ENCODE results near the gene LRBA. TPM values are rescaled to one million over a fixed set of nuclear protein-coding genes. Genes with fewer than 3 reads are reported as not detected.
"Not testable (repeated sequence)": the region's sequence is repeated elsewhere in the genome, so short reads cannot be mapped to it uniquely, and the experiment has no call there.

Gene LRBA
- polyA plus RNA-seq, 2 of the 4 experiments (the other 2 are of a cell fraction), result 10.7 to 25.1 TPM

DNA sequence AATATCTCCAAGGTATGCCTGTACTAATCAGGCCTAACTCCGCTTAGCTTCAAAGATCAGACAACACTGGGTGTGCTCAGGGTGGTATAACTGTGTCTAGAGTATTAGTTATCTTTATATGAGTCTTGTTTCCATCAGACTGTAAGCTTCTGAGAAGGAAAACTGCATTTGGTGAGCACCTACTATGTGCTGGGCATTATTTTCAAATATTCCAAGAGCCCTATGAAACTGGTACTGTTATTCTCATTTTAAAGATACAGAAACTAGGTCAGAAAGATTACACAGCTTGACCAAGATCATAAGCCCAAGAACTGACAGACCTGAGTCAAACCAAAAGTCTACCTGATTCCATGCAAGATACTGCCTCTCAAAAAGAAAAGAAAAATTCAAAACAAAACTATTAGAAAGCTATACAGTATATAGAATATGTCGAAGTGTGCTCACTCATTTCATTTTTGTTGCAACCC, 44.4 kb downstream of the LRBA start:
- Histone ChIP-seq H3K4me1 (no peaks in the 10 kb centered on the region), H3K27ac (no peak overlapping the region), H3K4me2 (no peak overlapping the region), H3K9me3 (no peaks in the 10 kb centered on the region), H3K4me3 (no peak overlapping the region)
- TF ChIP-seq, protein P1, sequence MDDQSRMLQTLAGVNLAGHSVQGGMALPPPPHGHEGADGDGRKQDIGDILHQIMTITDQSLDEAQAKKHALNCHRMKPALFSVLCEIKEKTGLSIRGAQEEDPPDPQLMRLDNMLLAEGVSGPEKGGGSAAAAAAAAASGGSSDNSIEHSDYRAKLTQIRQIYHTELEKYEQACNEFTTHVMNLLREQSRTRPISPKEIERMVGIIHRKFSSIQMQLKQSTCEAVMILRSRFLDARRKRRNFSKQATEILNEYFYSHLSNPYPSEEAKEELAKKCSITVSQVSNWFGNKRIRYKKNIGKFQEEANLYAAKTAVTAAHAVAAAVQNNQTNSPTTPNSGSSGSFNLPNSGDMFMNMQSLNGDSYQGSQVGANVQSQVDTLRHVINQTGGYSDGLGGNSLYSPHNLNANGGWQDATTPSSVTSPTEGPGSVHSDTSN (IDR thresholded peaks at IDR 0.05), result no peak
- TF ChIP-seq, protein P2, sequence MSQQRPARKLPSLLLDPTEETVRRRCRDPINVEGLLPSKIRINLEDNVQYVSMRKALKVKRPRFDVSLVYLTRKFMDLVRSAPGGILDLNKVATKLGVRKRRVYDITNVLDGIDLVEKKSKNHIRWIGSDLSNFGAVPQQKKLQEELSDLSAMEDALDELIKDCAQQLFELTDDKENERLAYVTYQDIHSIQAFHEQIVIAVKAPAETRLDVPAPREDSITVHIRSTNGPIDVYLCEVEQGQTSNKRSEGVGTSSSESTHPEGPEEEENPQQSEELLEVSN (IDR thresholded peaks at IDR 0.05; ENCODE audit: borderline replicate concordance, low read depth), result no peak
- TF ChIP-seq, protein P3, sequence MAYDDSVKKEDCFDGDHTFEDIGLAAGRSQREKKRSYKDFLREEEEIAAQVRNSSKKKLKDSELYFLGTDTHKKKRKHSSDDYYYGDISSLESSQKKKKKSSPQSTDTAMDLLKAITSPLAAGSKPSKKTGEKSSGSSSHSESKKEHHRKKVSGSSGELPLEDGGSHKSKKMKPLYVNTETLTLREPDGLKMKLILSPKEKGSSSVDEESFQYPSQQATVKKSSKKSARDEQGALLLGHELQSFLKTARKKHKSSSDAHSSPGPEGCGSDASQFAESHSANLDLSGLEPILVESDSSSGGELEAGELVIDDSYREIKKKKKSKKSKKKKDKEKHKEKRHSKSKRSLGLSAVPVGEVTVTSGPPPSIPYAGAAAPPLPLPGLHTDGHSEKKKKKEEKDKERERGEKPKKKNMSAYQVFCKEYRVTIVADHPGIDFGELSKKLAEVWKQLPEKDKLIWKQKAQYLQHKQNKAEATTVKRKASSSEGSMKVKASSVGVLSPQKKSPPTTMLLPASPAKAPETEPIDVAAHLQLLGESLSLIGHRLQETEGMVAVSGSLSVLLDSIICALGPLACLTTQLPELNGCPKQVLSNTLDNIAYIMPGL (CRISPR knock-in tag; IDR thresholded peaks at IDR 0.05; ENCODE audit: borderline replicate concordance), result no peak
- 87% methylated on average over 2 of the region's 2 CpGs for WGBS (ENCODE audit: missing lambda C conversion rate)
- CTCF ChIA-PET, result no interaction called here
- FAIRE-seq (no peak), ATAC-seq (no peak), DNase-seq (ENCODE audit: low read depth in 1 of 2, low spot score in 1 of 2) (no peak)
- POLR2A ChIA-PET, result no interaction called here

DNA sequence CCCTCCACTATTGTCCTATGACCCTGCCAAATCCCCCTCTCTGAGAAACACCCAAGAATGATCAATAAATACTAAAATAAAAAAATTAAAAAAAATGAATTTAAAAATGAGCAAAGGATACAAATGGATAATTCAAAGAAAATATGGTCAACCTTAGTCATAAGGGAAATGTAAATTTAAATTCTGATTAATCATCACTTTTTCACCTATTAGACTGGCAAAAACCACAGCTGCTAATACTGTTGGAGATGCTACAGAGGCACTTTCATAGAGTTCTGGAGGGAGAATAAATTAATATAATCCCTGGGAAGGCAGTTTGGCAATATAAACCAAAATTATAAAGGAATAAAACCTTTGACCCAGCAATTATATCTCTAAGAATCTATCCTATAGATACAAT, 50.3 kb downstream of the LRBA start:
- peaks cover 5% of the 10 kb centered on the region; the same call in 1 of the 3 replicates for H3K4me1 ChIP-seq
- no peaks in the 10 kb centered on the region for H3K9me3 ChIP-seq
- H3K4me2 ChIP-seq, result peak overlapping the region; percentile 37; the same call in 2 of the 3 replicates
- TF ChIP-seq NR3C1 (IDR thresholded peaks at IDR 0.05) (no peak), MAFK (IDR thresholded peaks at IDR 0.05; ENCODE audit: partially characterized antibody) (peak; percentile 77)
- no peak for ATAC-seq
- H3K4me3 ChIP-seq, result no peak overlapping the region
- CTCF ChIA-PET, result no interaction called here
- H3K27ac ChIP-seq, result no peak overlapping the region
- DNase-seq (ENCODE audit: low read depth in 1 of 2, low spot score in 1 of 2), result no peak
- POLR2A ChIA-PET, result no interaction called here
- no peak for FAIRE-seq

DNA sequence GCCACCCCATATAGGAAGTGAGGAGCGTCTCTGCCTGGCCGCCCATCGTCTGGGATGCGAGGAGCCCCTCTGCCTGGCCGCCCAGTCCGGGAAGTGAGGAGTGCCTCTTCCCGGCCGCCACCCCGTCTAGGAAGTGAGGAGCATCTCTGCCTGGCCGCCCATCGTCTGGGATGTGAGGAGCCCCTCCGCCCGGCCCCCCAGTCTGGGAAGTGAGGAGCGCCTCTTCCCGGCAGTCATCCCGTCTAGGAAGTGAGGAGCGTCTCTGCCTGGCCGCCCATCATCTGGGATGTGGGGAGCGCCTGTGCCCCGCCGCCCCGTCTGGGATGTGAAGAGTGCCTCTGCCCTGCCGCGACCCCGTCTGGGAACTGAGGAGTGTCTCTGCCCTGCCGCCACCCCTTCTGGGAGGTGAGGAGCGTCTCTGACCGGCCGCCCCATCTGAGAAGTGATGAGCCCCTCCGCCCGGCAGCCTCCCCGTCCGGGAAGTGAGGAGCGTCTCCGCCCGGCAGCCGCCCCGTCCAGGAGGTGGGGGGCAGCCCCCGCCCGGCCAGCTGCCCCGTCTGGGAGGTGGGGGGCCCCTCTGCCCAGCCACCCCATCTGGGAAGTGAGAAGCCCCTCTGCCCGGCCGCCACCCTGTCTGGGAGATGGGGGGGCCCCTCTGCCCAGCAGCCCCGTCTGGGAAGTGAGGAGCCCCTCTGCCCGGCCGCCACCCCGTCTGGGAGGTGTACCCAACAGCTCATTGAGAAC, 51.3 kb downstream of the LRBA start:
- POLR2A ChIA-PET; H3K27ac ChIP-seq; H3K4me2 ChIP-seq; FAIRE-seq; DNase-seq (ENCODE audit: low read depth in 1 of 2, low spot score in 1 of 2); H3K4me1 ChIP-seq; ATAC-seq; H3K9me3 ChIP-seq; H3K4me3 ChIP-seq; CTCF ChIA-PET: not testable (repeated sequence)
- WGBS (ENCODE audit: missing lambda C conversion rate), result 86% methylated on average over 5 of the region's 47 CpGs

DNA sequence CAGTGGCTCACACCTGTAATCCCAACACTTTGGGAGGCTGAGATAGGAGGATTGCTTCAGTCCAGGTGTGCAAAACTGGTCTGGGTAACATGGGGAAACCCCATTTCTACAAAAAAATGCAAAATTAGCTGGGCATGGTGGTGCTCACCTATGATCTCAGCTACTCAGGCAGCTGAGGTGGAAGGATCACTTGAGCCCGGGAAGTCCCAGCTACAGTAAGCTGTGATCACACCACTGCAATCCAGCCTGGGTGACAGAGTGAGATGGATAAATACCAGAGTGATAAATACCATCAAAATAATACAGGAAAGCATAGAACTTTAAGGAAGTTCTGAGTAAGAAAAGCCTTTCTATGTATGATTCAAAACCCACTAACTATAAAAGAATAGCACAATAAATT, 52.8 kb downstream of the LRBA start:
- no peak for FAIRE-seq

DNA sequence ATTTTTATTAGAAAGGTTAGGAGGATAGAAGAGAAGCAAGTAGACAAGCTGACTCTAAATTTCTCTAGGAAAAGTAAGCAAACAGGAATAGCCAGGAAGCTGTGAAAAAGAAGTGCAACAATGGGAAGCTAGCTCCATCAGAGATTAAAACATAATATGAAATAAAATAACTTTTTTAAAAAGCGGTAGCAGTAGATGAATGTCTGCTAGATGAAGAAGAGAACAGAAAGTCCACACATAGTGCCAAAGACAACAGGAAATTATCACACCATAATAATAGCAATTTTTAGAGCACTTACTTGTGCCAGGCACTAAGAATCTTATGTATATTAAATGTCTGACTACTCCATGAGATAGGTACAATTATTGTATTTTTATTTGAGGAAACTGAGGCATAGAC, 53.5 kb downstream of the LRBA start:
- WGBS (ENCODE audit: missing lambda C conversion rate), result 94% methylated on average over 1 of the region's 1 CpG
- ChIA-PET CTCF (no interaction called here), POLR2A (no interaction called here)
- DNase-seq (ENCODE audit: low read depth in 1 of 2, low spot score in 1 of 2) (no peak), FAIRE-seq (no peak), ATAC-seq (no peak)
- peaks cover 5% of the 10 kb centered on the region; the same call in 1 of the 3 replicates for H3K4me1 ChIP-seq
- H3K4me3 ChIP-seq, result no peak overlapping the region
- H3K4me2 ChIP-seq, result no peak overlapping the region
- H3K27ac ChIP-seq, result no peak overlapping the region
- 0 out of 3 replicates have a peak, but pooled peaks cover 6% of the 10 kb centered on the region for H3K9me3 ChIP-seq
- TF ChIP-seq EP300 (IDR thresholded peaks at IDR 0.05) (no peak), MYC (IDR thresholded peaks at IDR 0.05; ENCODE audit: borderline replicate concordance, low read length) (no peak), TP53 (CRISPR knock-in tag; IDR thresholded peaks at IDR 0.05) (no peak), BHLHE40 (IDR thresholded peaks at IDR 0.05; ENCODE audit: low read depth, low read length) (no peak), CBX8 (IDR thresholded peaks at IDR 0.05) (no peak), FOSB (CRISPR knock-in tag; IDR thresholded peaks at IDR 0.05) (no peak), RARB (CRISPR knock-in tag; IDR thresholded peaks at IDR 0.05) (no peak), HOXB5 (CRISPR knock-in tag; IDR thresholded peaks at IDR 0.05) (no peak), MAFK (IDR thresholded peaks at IDR 0.05; ENCODE audit: partially characterized antibody) (no peak)
- TF ChIP-seq, protein P3 (CRISPR knock-in tag; IDR thresholded peaks at IDR 0.05; ENCODE audit: borderline replicate concordance), result no peak
- TF ChIP-seq, protein P4, sequence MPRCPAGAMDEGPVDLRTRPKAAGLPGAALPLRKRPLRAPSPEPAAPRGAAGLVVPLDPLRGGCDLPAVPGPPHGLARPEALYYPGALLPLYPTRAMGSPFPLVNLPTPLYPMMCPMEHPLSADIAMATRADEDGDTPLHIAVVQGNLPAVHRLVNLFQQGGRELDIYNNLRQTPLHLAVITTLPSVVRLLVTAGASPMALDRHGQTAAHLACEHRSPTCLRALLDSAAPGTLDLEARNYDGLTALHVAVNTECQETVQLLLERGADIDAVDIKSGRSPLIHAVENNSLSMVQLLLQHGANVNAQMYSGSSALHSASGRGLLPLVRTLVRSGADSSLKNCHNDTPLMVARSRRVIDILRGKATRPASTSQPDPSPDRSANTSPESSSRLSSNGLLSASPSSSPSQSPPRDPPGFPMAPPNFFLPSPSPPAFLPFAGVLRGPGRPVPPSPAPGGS (IDR thresholded peaks at IDR 0.05), result no peak

More for the DNA sequence above, 52.8 kb downstream of the LRBA start:
- no peak overlapping the region for H3K27ac ChIP-seq
- no peak overlapping the region for H3K4me2 ChIP-seq
- H3K4me1 ChIP-seq, result peaks cover 5% of the 10 kb centered on the region; the same call in 1 of the 3 replicates
- TF ChIP-seq MYC (IDR thresholded peaks at IDR 0.05; ENCODE audit: borderline replicate concordance, low read length) (no peak), GATA3 (IDR thresholded peaks at IDR 0.05; ENCODE audit: borderline replicate concordance) (no peak), HDAC2 (IDR thresholded peaks at IDR 0.05) (no peak), NR3C1 (IDR thresholded peaks at IDR 0.05) (no peak), POLR2AphosphoS2 (conservative IDR thresholded peaks at IDR 0.05; ENCODE audit: low read length) (no peak), EHF (CRISPR knock-in tag; IDR thresholded peaks at IDR 0.05) (no peak), TFCP2L1 (CRISPR knock-in tag; IDR thresholded peaks at IDR 0.05) (no peak), ESRRA (IDR thresholded peaks at IDR 0.05; ENCODE audit: borderline replicate concordance, low read length) (no peak), NPAS2 (CRISPR knock-in tag; IDR thresholded peaks at IDR 0.05; ENCODE audit: borderline replicate concordance) (no peak), HEYL (CRISPR knock-in tag; IDR thresholded peaks at IDR 0.05) (no peak), ZFP36 (IDR thresholded peaks at IDR 0.05; ENCODE audit: borderline replicate concordance, partially characterized antibody) (no peak), CHD2 (IDR thresholded peaks at IDR 0.05; ENCODE audit: low read length, partially characterized antibody) (no peak)
- ATAC-seq (no peak), DNase-seq (ENCODE audit: low read depth in 1 of 2, low spot score in 1 of 2) (no peak)
- ChIA-PET CTCF (interaction anchor here (0.6 kb wide), 1 partner anchor 27 kb away, joined by 3 read pairs; no protein-coding TSS in a partner anchor), POLR2A (no interaction called here)
- 0 out of 3 replicates have a peak, but pooled peaks cover 6% of the 10 kb centered on the region for H3K9me3 ChIP-seq
- H3K4me3 ChIP-seq, result no peak overlapping the region
- WGBS (ENCODE audit: missing lambda C conversion rate), result 33% methylated on average over 1 of the region's 1 CpG

All from A549 (cell line).